ENCODE measurements around the gene MDP1. TPM values are rescaled to one million over a fixed set of nuclear protein-coding genes. Genes with fewer than 3 reads are reported as not detected.
"Not testable (repeated sequence)": the region's sequence is repeated elsewhere in the genome, so short reads cannot be mapped to it uniquely, and the experiment has no call there.

The MDP1 gene
- total RNA-seq, 1 experiment from 2014 or later: 20.2 TPM

GRCh38 chr14:24251880-24252288, 36.0 kb upstream of the MDP1 start:
- DNase-seq (ENCODE audit: low spot score): peak; percentile 55

- no peak for DNase-seq (ENCODE audit: low spot score)
These were observed 34.5 kb upstream of the MDP1 start for GRCh38 chr14:24250354-24250753.

- DNase-seq (ENCODE audit: low spot score): no peak
These were observed 33.6 kb upstream of the MDP1 start for GRCh38 chr14:24249230-24250021.

GRCh38 chr14:24247422-24247821, 31.6 kb upstream of the MDP1 start:
- DNase-seq (ENCODE audit: low spot score): no peak

GRCh38 chr14:24246765-24247212, 30.9 kb upstream of the MDP1 start:
- no peak for DNase-seq (ENCODE audit: low spot score)

GRCh38 chr14:24245350-24245749, 29.5 kb upstream of the MDP1 start:
- not testable (repeated sequence) for DNase-seq (ENCODE audit: low spot score)

- peak; percentile 20 for DNase-seq (ENCODE audit: low spot score)
These were observed 27.5 kb upstream of the MDP1 start for GRCh38 chr14:24243336-24243836.

GRCh38 chr14:24241829-24242443, 26.1 kb upstream of the MDP1 start:
- DNase-seq (ENCODE audit: low spot score): peak; percentile 26

- DNase-seq (ENCODE audit: low spot score): no peak
These were observed 24.4 kb upstream of the MDP1 start for GRCh38 chr14:24240110-24240918.

GRCh38 chr14:24238527-24239037, 22.7 kb upstream of the MDP1 start:
- no peak for DNase-seq (ENCODE audit: low spot score)

- DNase-seq (ENCODE audit: low spot score): no peak
These were observed 22.3 kb upstream of the MDP1 start for GRCh38 chr14:24238123-24238522.

- no peak for DNase-seq (ENCODE audit: low spot score)
These were observed 21.6 kb upstream of the MDP1 start for GRCh38 chr14:24237463-24237955.

GRCh38 chr14:24236689-24237462, 21.0 kb upstream of the MDP1 start:
- no peak for DNase-seq (ENCODE audit: low spot score)

GRCh38 chr14:24235804-24236688, 20.2 kb upstream of the MDP1 start:
- DNase-seq (ENCODE audit: low spot score): no peak

GRCh38 chr14:24234095-24235005, 18.5 kb upstream of the MDP1 start:
- no peak for DNase-seq (ENCODE audit: low spot score)

GRCh38 chr14:24233538-24233866, 17.6 kb upstream of the MDP1 start:
- DNase-seq (ENCODE audit: low spot score): no peak

GRCh38 chr14:24232645-24233537, 17.0 kb upstream of the MDP1 start, which contains the start of gene GMPR2:
GMPR2 (plus strand) TSS chr14:24232929; CDS start chr14:24233254, 325 bp downstream.
- DNase-seq (ENCODE audit: low spot score): no peak

GRCh38 chr14:24232121-24232644, 16.3 kb upstream of the MDP1 start, which contains the start of gene NEDD8:
NEDD8 (minus strand) TSS chr14:24232367; CDS start chr14:24232267, 100 bp downstream.
- DNase-seq (ENCODE audit: low spot score): peak; percentile 85

Data from A172 (cell line).